Measurements from ENCODE around the gene SH3GL1. TPM values are rescaled to one million over a fixed set of nuclear protein-coding genes. Genes with fewer than 3 reads are reported as not detected.

Gene SH3GL1
- total RNA-seq, 1 donor from 2014 or later: 16.2 TPM

DNA sequence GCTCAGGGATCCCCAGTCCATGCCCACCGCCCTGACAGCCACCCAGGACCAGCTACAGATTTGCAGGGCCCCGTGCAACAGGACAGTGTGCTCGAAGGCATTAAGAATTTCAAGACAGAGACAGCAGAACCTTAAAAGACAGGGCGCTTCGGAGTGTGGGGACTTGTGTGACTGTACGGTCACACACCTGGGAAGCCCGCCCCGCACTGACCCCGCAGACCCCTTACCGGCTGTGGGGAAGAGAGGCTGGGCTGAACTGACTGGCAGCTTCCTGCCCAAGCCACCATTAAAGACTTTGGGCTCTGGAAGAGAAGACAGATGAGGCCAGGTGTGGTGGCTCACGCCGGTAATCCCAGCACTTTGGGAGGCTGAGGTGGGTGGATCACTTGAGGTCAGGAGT is 76.1 kb downstream of the SH3GL1 start:
- Histone ChIP-seq H3K4me1 (ENCODE audit: control insufficient read depth in 3 of 3, insufficient read depth in 3 of 3, low read length in 3 of 3) (peaks cover 8 to 18% (median 16%) of the 10 kb centered on the region in 3 donors), H3K9ac (ENCODE audit: low read depth in 1 of 3, low read length in 3 of 3) (no peak overlapping the region), H3K27me3 (ENCODE audit: control insufficient read depth in 3 of 3, insufficient read depth in 3 of 3, low read length in 3 of 3) (peaks cover 6 to 23% (median 22%) of the 10 kb centered on the region in 3 donors), H3K4me3 (ENCODE audit: low read length in 3 of 3) (no peak overlapping the region), H3K36me3 (ENCODE audit: control insufficient read depth in 3 of 3, insufficient read depth in 3 of 3, low read length in 3 of 3) (no peaks in the 10 kb centered on the region), H3K9me3 (ENCODE audit: control insufficient read depth in 3 of 3, low read length in 3 of 3) (no peaks in the 10 kb centered on the region), H3K27ac (ENCODE audit: low read depth, low read length) (no peak overlapping the region)

DNA sequence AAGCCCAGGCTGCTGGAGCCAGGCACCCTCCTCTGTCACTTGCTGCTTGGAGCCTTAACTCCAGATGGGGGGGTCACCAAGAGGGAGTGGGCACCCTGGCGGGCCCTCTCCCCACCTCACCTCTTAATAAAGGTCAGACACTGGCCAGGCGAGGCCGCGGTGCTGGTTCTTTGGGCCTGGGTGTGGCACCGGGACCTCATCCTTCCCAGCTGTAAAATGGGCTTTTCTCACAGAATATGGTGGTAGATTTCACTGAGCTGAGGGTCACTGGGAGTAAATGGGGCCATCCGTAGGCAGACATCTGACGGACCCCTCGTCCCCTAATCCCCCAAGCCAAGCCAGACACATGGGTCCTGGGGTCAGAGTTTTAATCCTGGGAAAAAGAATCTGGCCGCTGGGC is 76.7 kb downstream of the SH3GL1 start:
- Histone ChIP-seq H3K36me3 (ENCODE audit: control insufficient read depth in 3 of 3, insufficient read depth in 3 of 3, low read length in 3 of 3) (no peaks in the 10 kb centered on the region), H3K9me3 (ENCODE audit: control insufficient read depth in 3 of 3, low read length in 3 of 3) (no peaks in the 10 kb centered on the region), H3K9ac (ENCODE audit: low read depth in 1 of 3, low read length in 3 of 3) (no peak overlapping the region), H3K27me3 (ENCODE audit: control insufficient read depth in 3 of 3, insufficient read depth in 3 of 3, low read length in 3 of 3) (peaks cover 7 to 22% (median 22%) of the 10 kb centered on the region in 3 donors), H3K4me1 (ENCODE audit: control insufficient read depth in 3 of 3, insufficient read depth in 3 of 3, low read length in 3 of 3) (peaks cover 8 to 17% (median 14%) of the 10 kb centered on the region in 3 donors), H3K4me3 (ENCODE audit: low read length in 3 of 3) (no peak overlapping the region), H3K27ac (ENCODE audit: low read depth, low read length) (no peak overlapping the region)

- H3K36me3 ChIP-seq (ENCODE audit: control insufficient read depth in 3 of 3, insufficient read depth in 3 of 3, low read length in 3 of 3): no peaks in the 10 kb centered on the region
- no peak overlapping the region for H3K27ac ChIP-seq (ENCODE audit: low read depth, low read length)
- peaks cover 5 to 14% (median 12%) of the 10 kb centered on the region in 3 donors for H3K4me1 ChIP-seq (ENCODE audit: control insufficient read depth in 3 of 3, insufficient read depth in 3 of 3, low read length in 3 of 3)
- H3K9me3 ChIP-seq (ENCODE audit: control insufficient read depth in 3 of 3, low read length in 3 of 3): no peaks in the 10 kb centered on the region
- peaks cover 10 to 23% (median 22%) of the 10 kb centered on the region in 3 donors for H3K27me3 ChIP-seq (ENCODE audit: control insufficient read depth in 3 of 3, insufficient read depth in 3 of 3, low read length in 3 of 3)
- H3K4me3 ChIP-seq (ENCODE audit: low read length in 3 of 3): no peak overlapping the region
- H3K9ac ChIP-seq (ENCODE audit: low read depth in 1 of 3, low read length in 3 of 3): no peak overlapping the region
Observed at GRCh38 chr19:4322942-4323665, 77.2 kb downstream of the SH3GL1 start.

- no peaks in the 10 kb centered on the region for H3K9me3 ChIP-seq (ENCODE audit: control insufficient read depth in 3 of 3, low read length in 3 of 3)
- peaks cover 5 to 9% (median 7%) of the 10 kb centered on the region in 3 donors for H3K27me3 ChIP-seq (ENCODE audit: control insufficient read depth in 3 of 3, insufficient read depth in 3 of 3, low read length in 3 of 3)
- H3K4me3 ChIP-seq (ENCODE audit: low read length in 3 of 3): no peak overlapping the region
- no peaks in the 10 kb centered on the region for H3K36me3 ChIP-seq (ENCODE audit: control insufficient read depth in 3 of 3, insufficient read depth in 3 of 3, low read length in 3 of 3)
- no peaks in the 10 kb centered on the region for H3K4me1 ChIP-seq (ENCODE audit: control insufficient read depth in 3 of 3, insufficient read depth in 3 of 3, low read length in 3 of 3)
- H3K27ac ChIP-seq (ENCODE audit: low read depth, low read length): no peak overlapping the region
- H3K9ac ChIP-seq (ENCODE audit: low read depth in 1 of 3, low read length in 3 of 3): no peak overlapping the region
Observed at GRCh38 chr19:4320419-4320818, 79.9 kb downstream of the SH3GL1 start.

GRCh38 chr19:4319067-4319718 is 81.2 kb downstream of the SH3GL1 start:
- H3K9me3 ChIP-seq (ENCODE audit: control insufficient read depth in 3 of 3, low read length in 3 of 3): no peaks in the 10 kb centered on the region
- peaks cover 5 to 9% (median 7%) of the 10 kb centered on the region in 3 donors for H3K27me3 ChIP-seq (ENCODE audit: control insufficient read depth in 3 of 3, insufficient read depth in 3 of 3, low read length in 3 of 3)
- H3K27ac ChIP-seq (ENCODE audit: low read depth, low read length): no peak overlapping the region
- no peak overlapping the region for H3K4me3 ChIP-seq (ENCODE audit: low read length in 3 of 3)
- no peak overlapping the region for H3K9ac ChIP-seq (ENCODE audit: low read depth in 1 of 3, low read length in 3 of 3)
- no peaks in the 10 kb centered on the region for H3K4me1 ChIP-seq (ENCODE audit: control insufficient read depth in 3 of 3, insufficient read depth in 3 of 3, low read length in 3 of 3)
- no peaks in the 10 kb centered on the region for H3K36me3 ChIP-seq (ENCODE audit: control insufficient read depth in 3 of 3, insufficient read depth in 3 of 3, low read length in 3 of 3)

- H3K9ac ChIP-seq (ENCODE audit: low read depth in 1 of 3, low read length in 3 of 3): no peak overlapping the region
- H3K4me3 ChIP-seq (ENCODE audit: low read length in 3 of 3): no peak overlapping the region
- H3K27ac ChIP-seq (ENCODE audit: low read depth, low read length): no peak overlapping the region
- no peaks in the 10 kb centered on the region for H3K36me3 ChIP-seq (ENCODE audit: control insufficient read depth in 3 of 3, insufficient read depth in 3 of 3, low read length in 3 of 3)
- no peaks in the 10 kb centered on the region for H3K9me3 ChIP-seq (ENCODE audit: control insufficient read depth in 3 of 3, low read length in 3 of 3)
- no peaks in the 10 kb centered on the region for H3K4me1 ChIP-seq (ENCODE audit: control insufficient read depth in 3 of 3, insufficient read depth in 3 of 3, low read length in 3 of 3)
- peaks cover 5 to 9% (median 7%) of the 10 kb centered on the region in 3 donors for H3K27me3 ChIP-seq (ENCODE audit: control insufficient read depth in 3 of 3, insufficient read depth in 3 of 3, low read length in 3 of 3)
Observed at GRCh38 chr19:4318460-4318859, 81.9 kb downstream of the SH3GL1 start.

DNA sequence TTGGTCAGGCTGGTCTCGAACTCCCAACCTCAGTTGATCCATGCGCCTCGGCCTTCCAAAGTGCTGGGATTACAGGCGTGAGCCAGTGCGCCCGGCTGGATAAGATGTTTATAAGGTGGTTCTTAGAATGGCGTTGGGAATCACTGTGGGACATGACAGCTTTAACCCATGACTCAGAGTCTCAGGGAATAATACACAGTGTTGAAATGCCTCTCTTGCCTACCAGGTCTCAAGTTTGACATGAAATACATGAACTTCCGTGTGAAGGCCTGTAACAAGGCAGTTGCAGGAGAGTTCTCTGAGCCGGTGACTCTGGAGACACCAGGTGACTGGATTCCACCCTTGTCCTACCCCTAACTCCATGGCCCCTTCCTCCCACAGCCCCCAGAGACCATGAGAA is 83.4 kb downstream of the SH3GL1 start:
- H3K4me1 ChIP-seq (ENCODE audit: control insufficient read depth in 3 of 3, insufficient read depth in 3 of 3, low read length in 3 of 3): no peaks in the 10 kb centered on the region
- H3K36me3 ChIP-seq (ENCODE audit: control insufficient read depth in 3 of 3, insufficient read depth in 3 of 3, low read length in 3 of 3): no peaks in the 10 kb centered on the region
- H3K4me3 ChIP-seq (ENCODE audit: low read length in 3 of 3): no peak overlapping the region
- H3K27ac ChIP-seq (ENCODE audit: low read depth, low read length): no peak overlapping the region
- peaks cover 5 to 9% (median 8%) of the 10 kb centered on the region in 3 donors for H3K27me3 ChIP-seq (ENCODE audit: control insufficient read depth in 3 of 3, insufficient read depth in 3 of 3, low read length in 3 of 3)
- H3K9me3 ChIP-seq (ENCODE audit: control insufficient read depth in 3 of 3, low read length in 3 of 3): no peaks in the 10 kb centered on the region
- no peak overlapping the region for H3K9ac ChIP-seq (ENCODE audit: low read depth in 1 of 3, low read length in 3 of 3)

DNA sequence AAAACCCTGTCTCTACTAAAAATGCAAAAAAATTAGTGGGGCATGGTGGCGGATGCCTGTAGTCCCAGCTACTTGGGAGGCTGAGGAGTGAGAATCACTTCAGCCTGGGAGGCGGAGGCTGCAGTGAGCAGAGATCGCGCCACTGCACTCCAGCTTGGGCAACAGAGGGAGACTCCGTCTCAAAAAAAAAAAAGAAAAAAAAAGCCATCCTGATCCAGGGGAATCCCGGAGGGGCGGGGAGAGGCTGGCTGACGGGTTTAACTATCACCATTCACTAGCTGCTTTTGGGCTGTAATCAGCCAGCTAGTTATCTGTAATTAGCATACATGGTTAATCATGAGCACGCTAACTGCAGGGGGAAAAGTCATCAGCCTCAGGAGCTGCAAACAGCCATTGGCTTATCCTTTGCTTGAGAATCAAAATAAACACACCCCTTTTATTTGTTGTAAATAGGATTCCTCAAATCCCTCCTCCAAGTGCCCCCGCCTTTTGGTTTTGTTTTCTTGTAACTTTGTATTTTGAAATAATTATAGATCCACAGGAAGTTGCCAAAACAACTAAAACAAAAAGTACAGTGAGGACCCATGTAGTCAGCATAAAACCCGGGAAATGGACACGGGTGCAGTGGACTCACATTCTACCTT is 86.4 kb downstream of the SH3GL1 start:
- Histone ChIP-seq H3K27me3 (ENCODE audit: control insufficient read depth in 3 of 3, insufficient read depth in 3 of 3, low read length in 3 of 3) (peaks cover 2 to 14% (median 9%) of the 10 kb centered on the region in 3 donors), H3K27ac (ENCODE audit: low read depth, low read length) (no peak overlapping the region), H3K4me3 (ENCODE audit: low read length in 3 of 3) (no peak overlapping the region), H3K9ac (ENCODE audit: low read depth in 1 of 3, low read length in 3 of 3) (no peak overlapping the region), H3K9me3 (ENCODE audit: control insufficient read depth in 3 of 3, low read length in 3 of 3) (no peaks in the 10 kb centered on the region), H3K4me1 (ENCODE audit: control insufficient read depth in 3 of 3, insufficient read depth in 3 of 3, low read length in 3 of 3) (no peaks in the 10 kb centered on the region), H3K36me3 (ENCODE audit: control insufficient read depth in 3 of 3, insufficient read depth in 3 of 3, low read length in 3 of 3) (no peaks in the 10 kb centered on the region)
